IPS DF 6.9 (cell line): ENCODE results near the gene ADORA2B.
"Not testable (repeated sequence)": the region's sequence is repeated elsewhere in the genome, so short reads cannot be mapped to it uniquely, and the experiment has no call there.

ENCODE experiments used
- DNase-seq: peaks from one replicate; pipeline ENCODE4 v3.0.0-alpha.2; 2013; ENCODE audit warnings: low read depth, low spot score
- H3K27ac ChIP-seq: one replicate; pipeline ENCODE4 v1.5.1; 2013; ENCODE audit warnings: low read length, control low read depth
- H3K27me3 ChIP-seq: 2 replicates; pipeline ENCODE4 v1.6.1; 2013; ENCODE audit warnings: mild to moderate bottlenecking, low read length; ENCODE audit not compliant: control insufficient read depth, insufficient read depth
- H3K36me3 ChIP-seq: 2 replicates; pipeline ENCODE4 v1.6.1; 2013; ENCODE audit warnings: low read length; ENCODE audit not compliant: control insufficient read depth, insufficient read depth
- H3K4me1 ChIP-seq: 2 replicates; pipeline ENCODE4 v1.6.1; 2013; ENCODE audit warnings: low read length; ENCODE audit not compliant: control insufficient read depth, insufficient read depth
- H3K4me3 ChIP-seq: 2 replicates; pipeline ENCODE4 v1.5.1; 2013; ENCODE audit warnings: mild to moderate bottlenecking, low read length
- H3K9me3 ChIP-seq: 2 replicates; pipeline ENCODE4 v1.6.1; 2013; ENCODE audit warnings: low read length, inconsistent platforms; ENCODE audit not compliant: control insufficient read depth, insufficient read depth
- WGBS: extraction: QIAGEN DNeasy Blood & Tissue Kit; methylation state at CpG from one replicate; pipeline ENCODE4 v1.1.7; 2013; ENCODE audit warnings: mixed read lengths, missing lambda C conversion rate; ENCODE audit not compliant: insufficient read length, insufficient coverage; 5-methylcytosine and 5-hydroxymethylcytosine counted together

Gene ADORA2B

GRCh38 chr17:15921640-15922039 is 23.3 kb upstream of the ADORA2B start:
- no peak for DNase-seq
- Histone ChIP-seq H3K27ac (no peak overlapping the region), H3K36me3 (no peaks in the 10 kb centered on the region)

GRCh38 chr17:15922586-15922985 is 22.3 kb upstream of the ADORA2B start:
- no peak overlapping the region for H3K27ac ChIP-seq
- H3K4me1 ChIP-seq, result no peaks in the 10 kb centered on the region
- no peak overlapping the region for H3K4me3 ChIP-seq
- WGBS, result no CpG with 5 or more reads among the region's 1 CpG
- no peaks in the 10 kb centered on the region for H3K27me3 ChIP-seq
- H3K9me3 ChIP-seq, result no peaks in the 10 kb centered on the region
- H3K36me3 ChIP-seq, result no peaks in the 10 kb centered on the region
- DNase-seq, result no peak

More at GRCh38 chr17:15921640-15922039, 23.3 kb upstream of the ADORA2B start:
- Histone ChIP-seq H3K9me3 (no peaks in the 10 kb centered on the region), H3K4me3 (no peak overlapping the region), H3K27me3 (no peaks in the 10 kb centered on the region), H3K4me1 (no peaks in the 10 kb centered on the region)

GRCh38 chr17:15926039-15926740 is 18.7 kb upstream of the ADORA2B start:
- H3K27me3 ChIP-seq, result no peaks in the 10 kb centered on the region
- no peaks in the 10 kb centered on the region for H3K36me3 ChIP-seq
- H3K4me1 ChIP-seq, result peaks cover 2% of the 10 kb centered on the region; the same call in 1 of the 2 replicates
- DNase-seq, result no peak
- H3K9me3 ChIP-seq, result no peaks in the 10 kb centered on the region
- H3K27ac ChIP-seq, result no peak overlapping the region
- H3K4me3 ChIP-seq, result no peak overlapping the region
- WGBS, result no CpG with 5 or more reads among the region's 9 CpGs

GRCh38 chr17:15928286-15928785 is 16.6 kb upstream of the ADORA2B start:
- DNase-seq, result no peak
- Histone ChIP-seq H3K4me1 (peaks cover 2% of the 10 kb centered on the region; the same call in 1 of the 2 replicates), H3K9me3 (no peaks in the 10 kb centered on the region), H3K27me3 (no peaks in the 10 kb centered on the region), H3K27ac (no peak overlapping the region), H3K36me3 (no peaks in the 10 kb centered on the region), H3K4me3 (no peak overlapping the region)
- no CpG with 5 or more reads among the region's 9 CpGs for WGBS

- Histone ChIP-seq H3K9me3 (no peaks in the 10 kb centered on the region), H3K36me3 (no peaks in the 10 kb centered on the region), H3K4me3 (no peak overlapping the region), H3K27ac (no peak overlapping the region), H3K27me3 (no peaks in the 10 kb centered on the region), H3K4me1 (peaks cover 2% of the 10 kb centered on the region; the same call in 1 of the 2 replicates)
- DNase-seq, result no peak
- WGBS, result no CpG with 5 or more reads among the region's 4 CpGs
Observed at GRCh38 chr17:15929941-15930340, 15.0 kb upstream of the ADORA2B start.

GRCh38 chr17:15930426-15930825 is 14.5 kb upstream of the ADORA2B start:
- Histone ChIP-seq H3K36me3 (no peaks in the 10 kb centered on the region), H3K27me3 (no peaks in the 10 kb centered on the region), H3K4me1 (peaks cover 2% of the 10 kb centered on the region; the same call in 1 of the 2 replicates), H3K9me3 (no peaks in the 10 kb centered on the region), H3K27ac (no peak overlapping the region), H3K4me3 (no peak overlapping the region)
- WGBS, result no CpG with 5 or more reads among the region's 6 CpGs
- no peak for DNase-seq

- Histone ChIP-seq H3K4me3 (no peak overlapping the region), H3K27ac (no peak overlapping the region), H3K9me3 (no peaks in the 10 kb centered on the region), H3K4me1 (peaks cover 2% of the 10 kb centered on the region; the same call in 1 of the 2 replicates), H3K27me3 (no peaks in the 10 kb centered on the region), H3K36me3 (no peaks in the 10 kb centered on the region)
- DNase-seq, result no peak
Observed at GRCh38 chr17:15931394-15931793, 13.5 kb upstream of the ADORA2B start.

- Histone ChIP-seq H3K4me1 (peaks cover 2% of the 10 kb centered on the region; the same call in 1 of the 2 replicates), H3K9me3 (no peaks in the 10 kb centered on the region), H3K36me3 (no peaks in the 10 kb centered on the region), H3K4me3 (no peak overlapping the region), H3K27me3 (no peaks in the 10 kb centered on the region), H3K27ac (no peak overlapping the region)
- no CpG with 5 or more reads among the region's 5 CpGs for WGBS
- no peak for DNase-seq
Observed at GRCh38 chr17:15934866-15935265, 10.1 kb upstream of the ADORA2B start.

GRCh38 chr17:15935891-15936290 is 9.0 kb upstream of the ADORA2B start:
- Histone ChIP-seq H3K36me3 (no peaks in the 10 kb centered on the region), H3K27ac (no peak overlapping the region), H3K27me3 (no peaks in the 10 kb centered on the region), H3K9me3 (no peaks in the 10 kb centered on the region), H3K4me3 (no peak overlapping the region), H3K4me1 (no peaks in the 10 kb centered on the region)
- no CpG with 5 or more reads among the region's 7 CpGs for WGBS
- no peak for DNase-seq

GRCh38 chr17:15936481-15936880 is 8.4 kb upstream of the ADORA2B start:
- H3K27me3 ChIP-seq, H3K4me3 ChIP-seq, H3K27ac ChIP-seq, H3K4me1 ChIP-seq, DNase-seq, H3K9me3 ChIP-seq, H3K36me3 ChIP-seq: not testable (repeated sequence)
- WGBS, result no CpG with 5 or more reads among the region's 4 CpGs

GRCh38 chr17:15941781-15942180 is 3.1 kb upstream of the ADORA2B start:
- Histone ChIP-seq H3K9me3 (no peaks in the 10 kb centered on the region), H3K4me3 (no peak overlapping the region), H3K27me3 (peaks cover 18% of the 10 kb centered on the region), H3K36me3 (no peaks in the 10 kb centered on the region), H3K4me1 (peaks cover 5% of the 10 kb centered on the region; the same call in 1 of the 2 replicates), H3K27ac (no peak overlapping the region)
- WGBS, result no CpG with 5 or more reads among the region's 7 CpGs
- DNase-seq, result no peak
